Measurements from ENCODE around the gene IGSF21.

- TF ChIP-seq CTCF (IDR thresholded peaks at IDR 0.05; ENCODE audit: low read depth, low read length, poor library complexity, severe bottlenecking) (no peak), EZH2phosphoT487 (IDR thresholded peaks at IDR 0.05; ENCODE audit: borderline replicate concordance, low read length) (no peak)
Measured at GRCh38 chr1:18072066-18072465, 35.5 kb upstream of the IGSF21 start.
